Thymus (tissue), 11 donors: Measurements from ENCODE around the gene NPTX1. TPM values are rescaled to one million over a fixed set of nuclear protein-coding genes. Genes with fewer than 3 reads are reported as not detected.

Experiments
- DNase-seq, 9 donors: peaks; one replicate each; pipeline ENCODE4 v3.0.0-alpha.2; 2013; ENCODE audit warnings: low spot score in 9 of 9, low read depth in 6 of 9, missing footprints in 1 of 9
- H3K27ac ChIP-seq, 2 donors: one replicate each; pipeline ENCODE4 v1.5.1; 2013; ENCODE audit warnings: control low read depth in 1 of 2, low read depth in 1 of 2, low read length in 1 of 2, mild to moderate bottlenecking in 1 of 2, moderate library complexity in 1 of 2
- H3K27me3 ChIP-seq, 2 donors: one replicate each; pipeline ENCODE4 v1.5.1; 2013; ENCODE audit warnings: low read length in 1 of 2; ENCODE audit not compliant: control insufficient read depth in 2 of 2, insufficient read depth in 1 of 2
- H3K36me3 ChIP-seq, 2 donors: one replicate each; pipeline ENCODE4 v1.5.1; 2013; ENCODE audit warnings: low read length in 1 of 2, mild to moderate bottlenecking in 1 of 2, moderate library complexity in 1 of 2; ENCODE audit not compliant: control insufficient read depth in 2 of 2, insufficient read depth in 2 of 2
- H3K4me1 ChIP-seq, 2 donors: one replicate each; pipeline ENCODE4 v1.5.1; 2013; ENCODE audit warnings: low read length in 2 of 2; ENCODE audit not compliant: control insufficient read depth in 2 of 2, insufficient read depth in 2 of 2
- H3K4me3 ChIP-seq, 2 donors: one replicate each; pipeline ENCODE4 v1.5.1; 2013; ENCODE audit warnings: low read length in 2 of 2, control low read depth in 1 of 2, mild to moderate bottlenecking in 1 of 2
- H3K9me3 ChIP-seq, 2 donors: one replicate each; pipeline ENCODE4 v1.5.1; 2013; ENCODE audit warnings: low read length in 1 of 2, mild to moderate bottlenecking in 1 of 2; ENCODE audit not compliant: control insufficient read depth in 2 of 2, insufficient read depth in 1 of 2
- WGBS: extraction: QIAGEN DNeasy Blood & Tissue Kit; methylation state at CpG from one replicate; pipeline ENCODE4 v1.1.7; 2013; 5-methylcytosine and 5-hydroxymethylcytosine counted together
- polyA plus RNA-seq: library from polyadenylated mRNA; stranded (reverse); fragments of 200-250 nt; gene quantifications from one replicate; pipeline ENCODE4 v1.2.3, GENCODE V29; 2013
- total RNA-seq: library from RNA; stranded (reverse); fragments of 120-200 nt; gene quantifications from one replicate; pipeline ENCODE4 v1.2.4, GENCODE V29; 2013
- donor health status: healthy.

Gene NPTX1
- total and polyA plus RNA-seq, 2 donors, result 1.0 to 8.3 TPM

DNA sequence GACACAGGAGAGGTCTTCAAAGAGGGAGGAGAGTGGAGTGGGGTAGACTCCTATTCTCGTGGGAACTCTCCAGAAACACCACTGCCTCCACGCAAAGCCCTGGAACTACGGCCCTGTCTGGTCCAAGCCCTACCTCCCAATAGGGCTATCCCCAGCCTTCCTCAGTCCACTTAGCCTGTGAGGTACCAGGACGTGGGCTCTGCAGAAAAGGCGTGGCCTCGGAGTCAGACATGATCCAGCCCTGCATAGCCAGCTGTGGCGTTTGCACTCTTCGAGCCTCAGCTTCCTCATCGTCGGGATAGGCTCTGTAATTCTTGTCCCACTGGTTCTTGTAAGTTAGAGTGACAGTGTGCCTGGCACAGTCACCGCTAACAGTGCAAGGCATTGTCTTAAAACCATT is 47.6 kb downstream of the NPTX1 start:
- no peak overlapping the region for H3K27ac ChIP-seq
- H3K36me3 ChIP-seq, result no peaks in the 10 kb centered on the region
- H3K4me1 ChIP-seq, result peaks cover 6 to 9% of the 10 kb centered on the region in 2 donors
- no peaks in the 10 kb centered on the region for H3K9me3 ChIP-seq
- no peak for DNase-seq
- no peak overlapping the region for H3K4me3 ChIP-seq
- no peaks in the 10 kb centered on the region for H3K27me3 ChIP-seq
- 97% methylated on average over 11 of the region's 11 CpGs for WGBS

GRCh38 chr17:80428363-80428762 is 48.0 kb downstream of the NPTX1 start:
- H3K9me3 ChIP-seq, result no peaks in the 10 kb centered on the region
- H3K4me3 ChIP-seq, result no peak overlapping the region
- no peak overlapping the region for H3K27ac ChIP-seq
- H3K4me1 ChIP-seq, result peaks cover 6 to 9% of the 10 kb centered on the region in 2 donors
- 96% methylated on average over 12 of the region's 12 CpGs for WGBS
- H3K27me3 ChIP-seq, result no peaks in the 10 kb centered on the region
- DNase-seq, result no peak
- H3K36me3 ChIP-seq, result no peaks in the 10 kb centered on the region

DNA sequence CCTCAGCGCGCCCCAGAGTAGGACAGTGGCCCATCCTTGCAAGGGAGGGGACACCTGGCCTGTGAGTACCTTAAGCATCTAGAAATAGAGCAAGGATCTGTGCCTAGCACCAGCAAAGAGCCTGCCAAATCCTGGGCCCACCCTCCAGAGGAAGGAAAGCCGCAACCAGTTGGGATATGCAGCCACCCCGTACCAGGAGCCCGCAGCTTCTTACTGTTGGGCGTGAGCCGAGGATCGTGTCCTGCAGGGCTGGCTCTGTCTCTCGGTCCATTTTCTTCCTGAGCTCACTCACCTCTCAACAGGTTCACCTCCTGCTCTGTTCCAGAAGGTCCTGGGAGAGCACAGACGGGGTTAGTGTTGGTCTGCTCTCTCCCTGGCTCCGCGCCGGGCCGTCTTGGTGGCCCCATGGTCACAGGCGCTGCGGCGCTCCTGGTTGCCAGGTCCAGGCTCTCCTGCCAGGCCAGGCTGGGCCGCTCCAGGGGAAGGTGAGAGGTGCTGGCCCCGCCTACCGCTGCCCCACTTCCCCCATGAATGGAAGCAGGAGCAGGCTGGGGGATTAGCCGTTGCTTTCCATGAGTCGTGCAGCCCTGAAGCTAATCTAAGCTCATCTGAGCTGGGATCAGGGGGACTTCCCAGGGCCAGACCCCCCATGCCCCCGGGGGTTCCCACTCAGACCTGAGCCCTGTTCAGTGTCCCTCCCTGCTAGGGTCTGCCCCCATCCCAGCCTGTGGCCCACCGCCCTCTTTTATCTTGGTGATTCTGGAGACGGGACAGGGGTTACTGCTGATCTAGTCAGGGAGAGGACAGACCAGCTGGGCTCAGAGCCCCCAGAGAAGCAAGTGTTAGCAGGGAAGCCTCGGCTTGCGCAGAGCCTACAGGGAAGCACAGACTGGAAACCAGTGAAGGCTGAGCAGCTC is 48.8 kb downstream of the NPTX1 start:
- no peak overlapping the region for H3K4me3 ChIP-seq
- no peak overlapping the region for H3K27ac ChIP-seq
- peaks cover 6 to 9% of the 10 kb centered on the region in 2 donors for H3K4me1 ChIP-seq
- WGBS, result 94% methylated on average over 27 of the region's 27 CpGs
- H3K36me3 ChIP-seq, result no peaks in the 10 kb centered on the region
- H3K9me3 ChIP-seq, result no peaks in the 10 kb centered on the region
- H3K27me3 ChIP-seq, result no peaks in the 10 kb centered on the region
- DNase-seq, result no peak

DNA sequence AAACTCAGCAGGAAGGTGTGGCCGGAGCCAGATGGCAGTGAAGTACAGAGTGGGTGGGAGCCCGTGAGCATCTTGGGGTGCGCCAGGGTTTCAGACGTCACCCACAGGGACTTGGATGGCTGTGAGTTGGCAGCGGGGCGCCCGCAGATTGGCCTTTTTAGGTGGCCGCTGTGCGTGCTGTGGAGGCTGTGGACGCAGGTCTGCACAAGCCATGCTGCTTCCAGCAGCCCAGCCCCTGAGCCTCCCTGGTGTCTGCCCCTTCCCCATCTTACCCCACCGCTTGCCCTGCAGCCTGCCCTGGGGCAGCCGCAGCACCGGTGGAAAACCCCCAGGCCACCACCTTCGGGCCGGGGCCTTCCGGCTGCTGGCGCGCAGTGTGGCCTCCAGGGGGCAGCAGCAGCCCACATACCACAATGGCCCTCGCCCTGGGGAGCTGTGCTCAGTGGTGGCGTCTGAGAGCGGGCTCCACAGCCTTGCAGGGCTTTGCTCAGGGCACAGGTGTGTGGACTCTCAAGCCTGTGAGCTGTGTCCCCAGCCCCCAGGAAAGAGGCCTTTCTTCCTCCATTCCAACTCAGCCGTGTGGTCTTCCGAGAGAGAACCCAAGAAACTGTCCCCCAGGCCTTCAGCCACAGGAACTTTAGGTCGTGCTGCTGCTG is 49.6 kb downstream of the NPTX1 start:
- H3K27ac ChIP-seq, result no peak overlapping the region
- H3K9me3 ChIP-seq, result no peaks in the 10 kb centered on the region
- no peak overlapping the region for H3K4me3 ChIP-seq
- peak; percentile 40 to 86 (median 69) for DNase-seq
- H3K4me1 ChIP-seq, result peaks cover 6 to 9% of the 10 kb centered on the region in 2 donors
- WGBS, result 46% methylated on average over 24 of the region's 24 CpGs
- no peaks in the 10 kb centered on the region for H3K36me3 ChIP-seq
- H3K27me3 ChIP-seq, result no peaks in the 10 kb centered on the region

DNA sequence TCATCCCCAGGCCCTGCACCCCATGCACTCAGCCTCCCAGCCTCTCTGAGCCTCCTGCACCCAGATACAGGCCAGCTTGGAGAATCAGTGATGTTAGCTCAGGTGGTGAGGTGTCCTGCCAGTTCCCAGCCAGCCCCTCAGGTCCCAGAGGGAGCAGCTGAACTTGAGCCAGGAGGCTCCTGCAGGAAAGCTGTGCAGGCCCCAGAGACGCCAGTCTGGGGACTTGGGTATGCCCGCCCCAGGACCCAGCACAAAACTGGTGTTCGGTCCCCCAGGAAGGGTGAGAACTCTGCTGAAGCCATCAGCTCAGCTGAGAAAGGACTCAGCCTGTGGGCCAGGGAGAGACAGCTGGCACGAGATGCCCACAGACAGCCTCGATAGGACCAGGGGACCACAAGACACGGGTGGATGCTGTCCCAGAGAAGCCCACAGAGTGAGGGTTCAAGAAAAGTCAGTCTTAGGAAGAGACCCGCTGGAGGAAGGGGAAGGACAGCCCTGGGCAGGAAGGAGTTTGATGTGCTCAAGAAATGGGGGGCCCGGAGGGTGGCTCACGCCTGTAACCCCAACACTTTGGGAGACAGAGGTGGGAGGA is 50.5 kb downstream of the NPTX1 start:
- H3K4me3 ChIP-seq, result no peak overlapping the region
- WGBS, result 96% methylated on average over 9 of the region's 9 CpGs
- peaks cover 6 to 9% of the 10 kb centered on the region in 2 donors for H3K4me1 ChIP-seq
- H3K36me3 ChIP-seq, result no peaks in the 10 kb centered on the region
- no peaks in the 10 kb centered on the region for H3K9me3 ChIP-seq
- no peaks in the 10 kb centered on the region for H3K27me3 ChIP-seq
- no peak for DNase-seq
- H3K27ac ChIP-seq, result no peak overlapping the region

DNA sequence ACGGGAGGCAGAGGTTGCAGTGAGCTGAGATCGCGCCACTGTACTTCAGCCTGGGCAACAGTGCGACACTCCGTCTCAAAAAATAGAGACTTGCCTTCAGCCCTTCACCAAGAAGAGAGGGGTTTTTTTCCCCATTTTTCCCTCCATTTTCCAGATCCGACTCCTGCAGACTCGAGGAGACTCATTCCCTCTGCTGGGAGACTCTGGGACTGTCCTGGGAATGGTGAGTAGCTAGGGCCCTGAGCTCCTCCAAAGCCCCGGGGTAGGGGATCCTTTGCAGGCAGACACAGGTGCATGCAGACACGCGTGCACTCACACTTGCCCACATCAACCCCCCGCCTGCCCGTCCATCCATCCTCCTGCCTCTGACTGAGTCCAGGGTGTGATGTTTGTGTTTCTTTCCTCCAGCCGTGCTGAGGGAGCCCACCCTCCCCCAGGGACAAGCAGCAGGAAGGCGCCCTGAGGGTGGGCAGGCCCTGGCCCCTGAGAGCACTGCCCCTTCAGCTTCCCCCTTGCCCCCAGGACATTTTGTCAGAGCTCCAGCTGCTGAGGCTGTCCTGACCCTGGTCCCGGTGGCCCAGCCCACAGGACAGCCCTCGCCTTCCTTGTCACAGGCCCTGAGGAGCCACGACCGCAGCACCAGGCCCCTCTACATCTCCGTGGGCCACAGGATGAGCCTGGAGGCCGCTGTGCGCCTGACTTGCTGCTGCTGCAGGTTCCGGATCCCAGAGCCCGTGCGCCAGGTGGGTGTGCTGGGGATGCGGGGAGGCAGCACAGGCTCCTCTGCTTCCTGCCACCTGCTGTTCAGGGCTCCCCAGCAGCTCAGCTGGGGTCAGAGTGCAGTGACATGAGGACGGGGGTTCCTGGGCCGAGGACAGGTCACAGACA is 51.3 kb downstream of the NPTX1 start:
- no peak overlapping the region for H3K27ac ChIP-seq
- WGBS, result 64% methylated on average over 27 of the region's 27 CpGs
- no peaks in the 10 kb centered on the region for H3K27me3 ChIP-seq
- H3K9me3 ChIP-seq, result no peaks in the 10 kb centered on the region
- peak in 2 of 9 donors; percentile 9 to 26 for DNase-seq
- H3K36me3 ChIP-seq, result no peaks in the 10 kb centered on the region
- H3K4me1 ChIP-seq, result peaks cover 6% of the 10 kb centered on the region in 2 donors
- no peak overlapping the region for H3K4me3 ChIP-seq

- no peak for DNase-seq
- 20% methylated on average over 8 of the region's 8 CpGs for WGBS
Observed at GRCh38 chr17:80424261-80424660, 52.1 kb downstream of the NPTX1 start.

DNA sequence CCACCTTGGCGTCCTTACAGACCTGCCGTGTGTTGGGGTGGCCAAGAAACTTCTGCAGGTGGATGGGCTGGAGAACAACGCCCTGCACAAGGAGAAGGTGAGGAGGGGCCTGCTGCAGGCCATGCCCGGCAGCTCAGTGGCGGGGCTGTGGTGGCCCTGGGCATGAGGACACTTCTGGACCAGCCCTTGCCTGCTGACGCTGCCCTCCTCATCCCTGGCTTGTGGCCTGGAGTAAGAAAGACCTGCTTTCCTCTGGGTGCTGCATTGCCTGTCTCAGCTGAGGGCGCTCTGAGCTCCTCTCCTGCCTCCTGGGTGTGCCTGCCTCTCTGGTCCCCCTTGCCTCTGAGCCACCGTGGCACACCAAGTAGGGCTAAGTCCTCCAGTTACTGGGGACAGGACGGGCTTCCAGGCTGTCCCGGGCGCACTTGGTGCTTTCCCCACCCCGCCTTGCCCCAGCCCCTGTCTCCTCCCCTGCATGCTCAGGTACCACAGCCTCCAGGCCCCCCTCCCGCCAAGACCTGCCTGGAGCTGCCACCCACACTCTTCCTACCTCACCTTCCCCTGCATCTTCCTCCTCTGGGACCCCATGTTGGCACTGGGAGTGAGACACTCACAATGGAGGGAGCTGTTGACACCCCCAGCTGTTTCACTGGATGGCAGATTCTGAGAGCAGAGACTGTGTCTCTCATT is 52.7 kb downstream of the NPTX1 start:
- no peaks in the 10 kb centered on the region for H3K27me3 ChIP-seq
- H3K4me1 ChIP-seq, result peaks cover 6% of the 10 kb centered on the region in 2 donors
- no peak overlapping the region for H3K4me3 ChIP-seq
- 90% methylated on average over 13 of the region's 13 CpGs for WGBS
- no peaks in the 10 kb centered on the region for H3K36me3 ChIP-seq
- H3K9me3 ChIP-seq, result no peaks in the 10 kb centered on the region
- DNase-seq, result no peak
- H3K27ac ChIP-seq, result no peak overlapping the region

More at GRCh38 chr17:80424261-80424660, 52.1 kb downstream of the NPTX1 start:
- Histone ChIP-seq H3K9me3 (no peaks in the 10 kb centered on the region), H3K4me1 (peaks cover 6% of the 10 kb centered on the region in 2 donors), H3K4me3 (no peak overlapping the region), H3K36me3 (no peaks in the 10 kb centered on the region), H3K27ac (no peak overlapping the region), H3K27me3 (no peaks in the 10 kb centered on the region)
